MM.1S (cell line): ENCODE data around the gene RIMKLB.

ENCODE experiments used
- EZH2 ChIP-seq: fragments of 300-600 bp; sonication (generic); optimal IDR thresholded peaks from 2 replicates; pipeline ENCODE3; 2017; ENCODE audit warnings: low read depth, mild to moderate bottlenecking, antibody characterized with exemption, low read length, mixed read lengths
- EZH2phosphoT487 ChIP-seq: fragments of 300-600 bp; sonication (generic); IDR thresholded peaks from 2 replicates; pipeline ENCODE4 v1.6.1; 2018; ENCODE audit warnings: antibody characterized with exemption, low read length
- TF ChIP-seq, protein P1 (sequence below): fragments of 300-600 bp; sonication (generic); IDR thresholded peaks from 2 replicates; pipeline ENCODE4 v1.5.1; 2016; ENCODE audit warnings: antibody characterized with exemption, low read length, mixed read lengths

DNA sequence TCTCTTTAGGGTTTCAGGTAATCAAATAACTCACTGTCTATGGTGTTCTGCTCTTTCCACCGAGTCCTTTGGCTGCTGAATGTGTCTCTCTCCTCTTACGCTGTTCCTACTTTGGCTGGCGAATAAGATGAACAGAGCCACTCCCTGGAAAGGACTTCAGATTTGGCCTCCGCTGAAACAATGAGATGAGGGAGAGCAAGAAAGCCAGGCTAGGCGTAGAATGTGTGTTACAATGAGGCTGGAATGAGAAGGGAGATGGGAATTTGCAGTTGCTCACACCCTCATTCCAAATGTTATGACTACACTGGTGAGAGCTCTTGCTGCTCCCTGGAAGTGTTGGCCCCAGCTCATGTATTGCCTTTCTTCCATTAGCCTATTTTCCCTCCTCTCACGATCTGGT is 35.2 kb upstream of the RIMKLB start, which contains the start of gene MFAP5:
- TF ChIP-seq, protein P1, sequence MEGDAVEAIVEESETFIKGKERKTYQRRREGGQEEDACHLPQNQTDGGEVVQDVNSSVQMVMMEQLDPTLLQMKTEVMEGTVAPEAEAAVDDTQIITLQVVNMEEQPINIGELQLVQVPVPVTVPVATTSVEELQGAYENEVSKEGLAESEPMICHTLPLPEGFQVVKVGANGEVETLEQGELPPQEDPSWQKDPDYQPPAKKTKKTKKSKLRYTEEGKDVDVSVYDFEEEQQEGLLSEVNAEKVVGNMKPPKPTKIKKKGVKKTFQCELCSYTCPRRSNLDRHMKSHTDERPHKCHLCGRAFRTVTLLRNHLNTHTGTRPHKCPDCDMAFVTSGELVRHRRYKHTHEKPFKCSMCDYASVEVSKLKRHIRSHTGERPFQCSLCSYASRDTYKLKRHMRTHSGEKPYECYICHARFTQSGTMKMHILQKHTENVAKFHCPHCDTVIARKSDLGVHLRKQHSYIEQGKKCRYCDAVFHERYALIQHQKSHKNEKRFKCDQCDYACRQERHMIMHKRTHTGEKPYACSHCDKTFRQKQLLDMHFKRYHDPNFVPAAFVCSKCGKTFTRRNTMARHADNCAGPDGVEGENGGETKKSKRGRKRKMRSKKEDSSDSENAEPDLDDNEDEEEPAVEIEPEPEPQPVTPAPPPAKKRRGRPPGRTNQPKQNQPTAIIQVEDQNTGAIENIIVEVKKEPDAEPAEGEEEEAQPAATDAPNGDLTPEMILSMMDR, result no peak
- no peak for TF ChIP-seq EZH2
- TF ChIP-seq EZH2phosphoT487, result no peak
